WI38 (cell line): ENCODE data around the gene CFAP68.

Experiments
- H3K4me3 ChIP-seq: 2 replicates; pipeline ENCODE4 v1.5.1; 2011; ENCODE audit warnings: low read depth, mild to moderate bottlenecking, control low read depth, low read length
- TF ChIP-seq, protein P1 (sequence below): IDR thresholded peaks from 2 replicates; pipeline ENCODE4 v1.5.1; 2012; ENCODE audit warnings: low read depth, mild to moderate bottlenecking, control low read depth, low read length

CFAP68 gene

DNA sequence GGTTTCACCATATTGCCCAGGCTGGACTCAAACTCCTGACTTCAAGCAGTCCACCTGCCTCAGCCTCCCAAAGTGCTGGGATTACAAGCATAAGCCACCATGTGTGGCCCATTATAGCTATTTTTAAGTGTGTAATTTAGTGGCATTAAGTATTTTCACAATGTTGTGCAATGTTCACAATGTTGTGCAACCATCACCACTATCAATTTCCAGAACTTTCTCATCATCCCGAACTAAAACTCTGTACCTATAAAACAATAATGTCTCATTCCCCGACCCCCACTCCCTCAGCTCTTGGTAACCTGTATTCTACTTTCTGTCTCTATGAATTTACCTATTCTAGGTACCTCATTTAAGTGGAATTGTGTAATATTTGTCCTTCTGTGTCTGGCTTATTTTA, 7.5 kb downstream of the CFAP68 start:
- TF ChIP-seq, protein P1, sequence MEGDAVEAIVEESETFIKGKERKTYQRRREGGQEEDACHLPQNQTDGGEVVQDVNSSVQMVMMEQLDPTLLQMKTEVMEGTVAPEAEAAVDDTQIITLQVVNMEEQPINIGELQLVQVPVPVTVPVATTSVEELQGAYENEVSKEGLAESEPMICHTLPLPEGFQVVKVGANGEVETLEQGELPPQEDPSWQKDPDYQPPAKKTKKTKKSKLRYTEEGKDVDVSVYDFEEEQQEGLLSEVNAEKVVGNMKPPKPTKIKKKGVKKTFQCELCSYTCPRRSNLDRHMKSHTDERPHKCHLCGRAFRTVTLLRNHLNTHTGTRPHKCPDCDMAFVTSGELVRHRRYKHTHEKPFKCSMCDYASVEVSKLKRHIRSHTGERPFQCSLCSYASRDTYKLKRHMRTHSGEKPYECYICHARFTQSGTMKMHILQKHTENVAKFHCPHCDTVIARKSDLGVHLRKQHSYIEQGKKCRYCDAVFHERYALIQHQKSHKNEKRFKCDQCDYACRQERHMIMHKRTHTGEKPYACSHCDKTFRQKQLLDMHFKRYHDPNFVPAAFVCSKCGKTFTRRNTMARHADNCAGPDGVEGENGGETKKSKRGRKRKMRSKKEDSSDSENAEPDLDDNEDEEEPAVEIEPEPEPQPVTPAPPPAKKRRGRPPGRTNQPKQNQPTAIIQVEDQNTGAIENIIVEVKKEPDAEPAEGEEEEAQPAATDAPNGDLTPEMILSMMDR: no peak

DNA sequence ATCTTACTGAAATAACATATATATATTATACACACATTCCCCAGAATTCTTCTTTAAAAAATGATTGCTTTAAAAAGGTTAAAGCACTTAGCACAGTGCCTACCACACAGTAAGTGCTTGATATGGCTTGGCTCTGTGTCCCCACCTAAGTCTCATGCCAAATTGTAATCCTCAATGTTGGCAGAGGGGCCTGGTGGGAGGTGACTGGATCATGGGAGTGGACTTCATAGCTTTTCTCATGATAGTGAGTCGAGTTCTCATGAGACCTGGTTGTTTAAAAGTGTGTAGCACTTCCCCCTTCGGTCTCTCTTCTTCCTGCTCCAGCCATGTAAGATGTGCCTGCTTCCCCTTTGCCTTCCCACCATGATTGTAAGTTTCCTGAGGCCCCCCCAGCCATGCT, 26.1 kb downstream of the CFAP68 start:
- TF ChIP-seq, protein P1: no peak
- H3K4me3 ChIP-seq: no peak overlapping the region

More for the DNA sequence above, 7.5 kb downstream of the CFAP68 start:
- H3K4me3 ChIP-seq: no peak overlapping the region

DNA sequence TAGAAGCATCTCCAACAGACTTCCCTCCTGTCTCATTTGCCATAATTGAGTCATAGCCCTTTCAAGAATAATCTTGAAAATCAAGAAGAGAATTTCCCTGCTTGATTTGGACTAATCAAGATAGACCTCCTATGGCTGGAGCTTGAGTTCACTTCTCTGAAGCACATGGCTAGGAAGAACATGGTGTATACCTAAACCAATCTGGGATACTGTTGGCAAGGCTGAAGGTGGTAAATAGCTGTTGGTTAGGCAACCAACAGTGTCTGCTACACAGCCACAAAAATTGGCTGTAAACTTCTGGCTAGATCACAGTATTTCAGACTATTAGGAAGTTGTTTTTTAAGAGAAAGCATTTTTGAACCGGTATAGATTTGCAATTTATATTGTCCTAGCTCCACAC, 27.3 kb downstream of the CFAP68 start:
- no peak overlapping the region for H3K4me3 ChIP-seq
- TF ChIP-seq, protein P1: no peak

DNA sequence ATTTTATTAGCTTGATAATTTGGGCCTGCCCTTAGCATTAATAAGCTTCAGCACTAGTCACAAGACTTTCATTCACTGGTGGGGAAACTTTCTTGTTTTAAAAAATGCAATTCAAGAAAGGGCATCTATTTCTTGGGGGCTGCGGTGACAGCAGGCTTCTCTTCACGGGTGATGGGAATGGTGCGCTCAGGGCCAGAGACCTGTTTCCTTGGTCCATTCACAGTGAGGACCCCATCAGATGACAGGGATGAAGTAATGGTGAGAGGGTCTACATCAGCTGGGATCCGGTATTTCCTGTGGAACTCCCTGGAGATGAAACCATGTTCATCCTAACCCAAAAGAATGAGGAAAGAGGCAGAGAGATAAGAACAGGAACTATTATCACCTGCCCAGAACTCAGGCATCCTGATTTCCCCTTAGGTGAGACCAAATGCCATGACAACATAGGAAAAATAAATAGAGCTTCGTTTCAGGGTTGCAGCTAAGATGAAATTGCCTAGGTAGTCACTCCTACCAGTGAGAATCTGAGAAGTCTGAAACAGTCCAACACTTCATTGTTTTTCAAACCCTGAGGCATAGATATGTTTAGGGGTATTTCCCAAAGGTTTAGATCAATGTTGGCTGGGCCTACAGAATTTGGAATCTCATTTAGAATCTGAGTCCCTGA, 29.4 kb downstream of the CFAP68 start:
- H3K4me3 ChIP-seq: no peak overlapping the region
- TF ChIP-seq, protein P1: no peak

DNA sequence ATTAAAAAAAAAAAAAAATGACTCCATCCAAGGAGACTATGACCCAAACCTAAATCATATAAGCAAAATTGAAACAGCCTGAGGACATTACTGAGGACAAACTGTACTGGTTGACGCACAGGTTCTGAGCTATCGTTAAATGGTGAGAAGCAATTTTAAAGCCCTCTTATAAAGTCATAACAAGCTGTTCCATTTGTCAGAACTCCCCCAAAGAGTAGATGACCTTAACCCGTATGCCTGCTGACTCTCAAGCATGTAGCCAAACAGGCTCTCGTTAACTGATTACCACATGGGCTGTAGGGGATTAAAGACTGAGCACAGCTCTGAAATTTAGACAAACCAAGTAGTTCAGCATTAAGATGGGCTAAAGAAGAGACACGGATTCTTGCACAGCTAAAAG, 30.0 kb downstream of the CFAP68 start:
- H3K4me3 ChIP-seq: no peak overlapping the region
- TF ChIP-seq, protein P1: no peak

DNA sequence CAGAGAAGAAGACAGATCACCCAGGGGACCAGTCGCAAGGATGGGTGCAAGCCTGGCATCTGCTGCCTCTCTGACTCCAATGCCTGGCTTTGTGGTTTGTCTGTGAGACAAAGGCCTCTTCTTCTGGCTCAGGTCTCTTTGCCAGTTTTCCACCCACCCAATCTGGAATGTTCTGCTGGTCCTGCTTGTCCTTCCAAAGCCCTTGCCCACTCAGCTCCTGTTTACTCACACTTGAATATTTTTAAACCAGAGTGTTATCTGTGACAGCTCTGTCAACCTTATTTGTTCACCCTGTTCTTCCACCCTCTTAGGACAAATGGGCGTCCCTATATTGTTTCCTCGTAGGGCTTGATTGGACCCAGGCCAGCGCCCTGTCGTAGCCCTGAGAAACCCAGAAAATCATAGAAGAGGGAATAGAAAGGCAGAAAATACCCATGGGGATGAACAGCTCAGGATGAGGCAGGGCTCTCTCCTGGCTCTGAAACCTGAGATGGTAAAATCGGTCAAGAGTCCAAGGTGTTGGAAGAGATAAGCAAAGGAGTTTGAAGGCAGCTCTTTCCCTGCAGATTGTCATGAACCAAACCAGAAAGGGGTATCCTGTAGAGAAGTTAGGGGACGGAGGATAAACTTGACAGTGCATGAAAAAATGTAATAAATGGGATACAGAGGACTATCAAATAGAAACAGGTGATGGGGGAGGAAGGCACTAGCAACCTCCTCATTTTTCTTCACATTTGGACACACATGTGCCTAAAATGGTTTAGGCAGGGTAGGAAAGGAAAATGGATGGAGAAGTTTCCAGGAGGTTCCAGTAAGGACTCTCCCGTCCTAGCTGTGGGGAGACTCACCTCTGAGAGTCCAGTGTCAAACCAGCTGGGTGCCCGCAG, 31.6 kb downstream of the CFAP68 start:
- TF ChIP-seq, protein P1: no peak
- no peak overlapping the region for H3K4me3 ChIP-seq
